Ovary (tissue), 9 donors: ENCODE results near the gene BTBD17. TPM values are rescaled to one million over a fixed set of nuclear protein-coding genes. Genes with fewer than 3 reads are reported as not detected.
A peak's percentile ranks its signal among the peaks of the same experiment; 100 is the strongest.

ENCODE experiments used
- DNase-seq, 5 donors: peaks; one replicate each; pipeline ENCODE4 v3.0.0-alpha.2; 2019 to 2020
- H3K27ac ChIP-seq, 2 donors: fragments of 200-600 bp; one replicate each; pipeline versions ENCODE4 v1.5.1 to v1.8.0; 2019 to 2022
- H3K27me3 ChIP-seq: fragments of 200-600 bp; one replicate; pipeline ENCODE4 v1.8.0; 2022
- H3K36me3 ChIP-seq: fragments of 200-600 bp; sonication (generic); one replicate; pipeline ENCODE4 v1.5.1; 2019
- H3K4me1 ChIP-seq: one replicate; pipeline ENCODE4 v1.8.1; 2013; ENCODE audit warnings: mild to moderate bottlenecking, moderate library complexity; ENCODE audit not compliant: insufficient read depth
- H3K4me3 ChIP-seq: fragments of 200-600 bp; sonication (generic); one replicate; pipeline ENCODE4 v1.5.1; 2017
- H3K9me3 ChIP-seq, 2 donors: fragments of 200-600 bp in 1 of 2; sonication (generic) in 1 of 2; one replicate each; pipeline versions ENCODE4 v1.5.1 to v1.8.1; 2013 to 2019; ENCODE audit warnings: mild to moderate bottlenecking in 1 of 2, moderate library complexity in 1 of 2
- EP300 ChIP-seq: sonication (generic); formaldehyde crosslinking; IDR thresholded peaks from one replicate; pipeline ENCODE4 v1.6.1; 2017; ENCODE audit warnings: antibody characterized with exemption
- POLR2A ChIP-seq: fragments of 450-650 bp; IDR thresholded peaks from one replicate; pipeline ENCODE4 v1.6.1; 2017; ENCODE audit warnings: antibody characterized with exemption, mild to moderate bottlenecking, moderate library complexity
- WGBS, 3 donors: extraction: QIAGEN DNeasy Blood & Tissue Kit in 1 of 3; methylation state at CpG; one replicate each; pipeline versions ENCODE4 v1.1.5 to v1.1.7; 2013 to 2017; 5-methylcytosine and 5-hydroxymethylcytosine counted together
- intact Hi-C, 4 donors: fragments of 100-400 bp; cut with DNase I; formaldehyde crosslinking; loops; one replicate each; pipeline versions ENCODE4 v1.11.0 to v1.15.1; 2022 to 2023
- polyA plus RNA-seq, 2 donors: library from polyadenylated mRNA; stranded (reverse); fragments of 200-250 nt in 1 of 2; fragments of 350-450 nt in 1 of 2; fragmentation: Illumina TruSeq in 1 of 2; extraction: RNeasy Lipid Tissue Mini Kit (QIAGEN cat#74804) in 1 of 2; gene quantifications; one replicate each; pipeline ENCODE4 v1.2.3, GENCODE V29; 2013 to 2014
- total RNA-seq, 7 donors: library from RNA; depleted of rRNA in 2 of 7; stranded (reverse); fragments of >200 nt in 2 of 7; fragmentation: NEBNext Ultra II Directional in 3 of 7; extraction: Animal tissue kit (Norgen Biotek cat#: 25700) in 3 of 7; gene quantifications; one replicate each; pipeline versions ENCODE4 v1.1.0 to v1.2.4, GENCODE V29; 2016 to 2023
- TF ChIP-seq, protein P1 (sequence below), 3 donors: fragments of 450-650 bp in 2 of 3; fragments of 200-600 bp in 1 of 3; IDR thresholded peaks; one replicate each; pipeline versions ENCODE4 v1.5.1 to v1.8.0; 2016 to 2022; ENCODE audit warnings: antibody characterized with exemption in 3 of 3, mild to moderate bottlenecking in 1 of 3
- donor health status: DM: no; HTN: no; CAD: no; lungs with moderate emphysema.
- donor health status: DM: no; HTN: no; CAD: no.
- donor health status: Bipolar disorder and iron deficiency.
- donor health status: DM: yes; HTN: yes; CAD: no.
- donor health status: DM: no; HTN: no; CAD: no.
- donor health status: DM: yes; HTN: yes; CAD: no.

The BTBD17 gene
- total and polyA plus RNA-seq, 9 donors, result not detected

GRCh38 chr17:74385201-74385600, 23.5 kb upstream of the BTBD17 start:
- intact Hi-C loops, result no loop called here
- no peaks in the 10 kb centered on the region for H3K4me1 ChIP-seq
- no peaks in the 10 kb centered on the region for H3K9me3 ChIP-seq
- no peaks in the 10 kb centered on the region for H3K27me3 ChIP-seq
- DNase-seq, result no peak
- H3K36me3 ChIP-seq, result no peaks in the 10 kb centered on the region
- no peak for TF ChIP-seq EP300
- TF ChIP-seq, protein P1, sequence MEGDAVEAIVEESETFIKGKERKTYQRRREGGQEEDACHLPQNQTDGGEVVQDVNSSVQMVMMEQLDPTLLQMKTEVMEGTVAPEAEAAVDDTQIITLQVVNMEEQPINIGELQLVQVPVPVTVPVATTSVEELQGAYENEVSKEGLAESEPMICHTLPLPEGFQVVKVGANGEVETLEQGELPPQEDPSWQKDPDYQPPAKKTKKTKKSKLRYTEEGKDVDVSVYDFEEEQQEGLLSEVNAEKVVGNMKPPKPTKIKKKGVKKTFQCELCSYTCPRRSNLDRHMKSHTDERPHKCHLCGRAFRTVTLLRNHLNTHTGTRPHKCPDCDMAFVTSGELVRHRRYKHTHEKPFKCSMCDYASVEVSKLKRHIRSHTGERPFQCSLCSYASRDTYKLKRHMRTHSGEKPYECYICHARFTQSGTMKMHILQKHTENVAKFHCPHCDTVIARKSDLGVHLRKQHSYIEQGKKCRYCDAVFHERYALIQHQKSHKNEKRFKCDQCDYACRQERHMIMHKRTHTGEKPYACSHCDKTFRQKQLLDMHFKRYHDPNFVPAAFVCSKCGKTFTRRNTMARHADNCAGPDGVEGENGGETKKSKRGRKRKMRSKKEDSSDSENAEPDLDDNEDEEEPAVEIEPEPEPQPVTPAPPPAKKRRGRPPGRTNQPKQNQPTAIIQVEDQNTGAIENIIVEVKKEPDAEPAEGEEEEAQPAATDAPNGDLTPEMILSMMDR (IDR thresholded peaks at IDR 0.05), result no peak
- no peak for TF ChIP-seq POLR2A
- no peak overlapping the region for H3K27ac ChIP-seq
- H3K4me3 ChIP-seq, result no peak overlapping the region
- WGBS, 3 donors, result 91 to 98% (median 92%) methylated on average over 3 of the region's 3 CpGs

DNA sequence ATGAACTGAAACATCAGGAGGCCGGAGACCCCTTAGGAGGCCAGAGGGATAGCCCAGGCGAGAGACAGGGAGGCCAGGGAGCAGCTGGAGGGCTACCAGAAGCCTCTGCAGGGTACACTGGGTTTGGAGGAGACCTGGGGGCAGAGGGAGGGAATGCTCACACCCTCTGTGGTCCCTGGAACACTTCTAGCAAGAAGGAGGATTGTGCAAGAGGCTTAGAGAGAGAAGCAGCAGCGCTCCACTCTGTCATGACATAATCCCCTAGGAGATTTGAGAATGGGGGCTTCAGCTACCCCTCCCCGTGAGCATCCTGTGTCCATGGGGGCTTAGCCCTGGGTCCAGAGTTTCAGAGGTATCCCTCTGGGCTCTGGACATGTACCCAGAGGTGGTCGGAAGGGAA, 21.5 kb upstream of the BTBD17 start:
- Histone ChIP-seq H3K4me1 (peaks cover 2% of the 10 kb centered on the region), H3K27ac (no peak overlapping the region), H3K27me3 (no peaks in the 10 kb centered on the region), H3K4me3 (no peak overlapping the region), H3K9me3 (no peaks in the 10 kb centered on the region), H3K36me3 (no peaks in the 10 kb centered on the region)
- 88 to 93% (median 91%) methylated on average over 5 of the region's 5 CpGs for WGBS, 3 donors
- no peak for TF ChIP-seq EP300
- TF ChIP-seq, protein P1 (IDR thresholded peaks at IDR 0.05), result no peak
- TF ChIP-seq POLR2A, result no peak
- no peak for DNase-seq
- intact Hi-C loops, result no loop called here

DNA sequence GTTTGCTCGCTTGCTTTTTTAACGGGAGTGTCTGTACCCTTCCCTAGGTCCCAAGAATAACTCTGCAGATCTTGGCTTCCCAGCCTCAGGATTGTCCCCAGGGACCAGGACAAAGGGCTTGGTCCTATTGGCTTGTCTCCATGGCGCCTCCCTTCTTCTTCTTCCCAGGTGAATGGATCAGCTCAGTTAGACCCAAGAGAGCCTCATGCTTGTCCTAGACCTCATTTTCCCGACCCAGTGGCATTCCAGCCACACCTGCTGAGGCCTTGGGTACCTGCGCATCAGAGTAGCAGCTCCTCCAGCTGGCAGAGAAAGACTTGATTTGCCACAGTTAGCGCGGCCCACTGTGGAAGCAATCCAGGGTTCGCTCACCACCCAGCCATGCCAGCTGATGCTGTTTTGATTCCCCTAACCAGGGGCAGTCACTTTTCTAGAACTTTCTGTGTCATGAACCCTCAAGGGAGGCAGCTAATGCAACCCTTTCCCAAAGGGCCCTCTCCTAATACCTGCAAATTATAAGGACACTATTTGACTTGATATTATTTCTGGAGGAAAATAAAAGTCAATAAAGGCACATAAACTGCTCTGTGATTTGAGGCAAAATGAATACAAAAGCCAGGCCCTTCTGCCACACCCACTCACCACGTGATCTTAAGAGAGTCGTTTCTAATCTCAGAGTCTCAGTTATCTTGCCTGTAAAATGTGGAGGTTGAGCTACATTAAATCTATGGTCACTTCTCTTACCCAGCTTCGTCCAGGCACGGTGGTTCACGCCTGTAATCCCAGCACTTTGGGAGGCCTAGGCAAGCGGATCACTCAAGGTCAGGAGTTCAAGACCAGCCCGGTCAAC, 19.5 kb upstream of the BTBD17 start:
- H3K27ac ChIP-seq, result peak overlapping the region in 1 of 2 donors; percentile 0
- H3K36me3 ChIP-seq, result no peaks in the 10 kb centered on the region
- peaks cover 2% of the 10 kb centered on the region for H3K4me1 ChIP-seq
- TF ChIP-seq POLR2A (no peak), EP300 (no peak)
- TF ChIP-seq, protein P1 (IDR thresholded peaks at IDR 0.05), result no peak
- no peak for DNase-seq
- no peak overlapping the region for H3K4me3 ChIP-seq
- intact Hi-C loops, result no loop called here
- H3K9me3 ChIP-seq, result no peaks in the 10 kb centered on the region
- 75 to 78% (median 75%) methylated on average over 15 of the region's 15 CpGs for WGBS, 3 donors
- no peaks in the 10 kb centered on the region for H3K27me3 ChIP-seq

DNA sequence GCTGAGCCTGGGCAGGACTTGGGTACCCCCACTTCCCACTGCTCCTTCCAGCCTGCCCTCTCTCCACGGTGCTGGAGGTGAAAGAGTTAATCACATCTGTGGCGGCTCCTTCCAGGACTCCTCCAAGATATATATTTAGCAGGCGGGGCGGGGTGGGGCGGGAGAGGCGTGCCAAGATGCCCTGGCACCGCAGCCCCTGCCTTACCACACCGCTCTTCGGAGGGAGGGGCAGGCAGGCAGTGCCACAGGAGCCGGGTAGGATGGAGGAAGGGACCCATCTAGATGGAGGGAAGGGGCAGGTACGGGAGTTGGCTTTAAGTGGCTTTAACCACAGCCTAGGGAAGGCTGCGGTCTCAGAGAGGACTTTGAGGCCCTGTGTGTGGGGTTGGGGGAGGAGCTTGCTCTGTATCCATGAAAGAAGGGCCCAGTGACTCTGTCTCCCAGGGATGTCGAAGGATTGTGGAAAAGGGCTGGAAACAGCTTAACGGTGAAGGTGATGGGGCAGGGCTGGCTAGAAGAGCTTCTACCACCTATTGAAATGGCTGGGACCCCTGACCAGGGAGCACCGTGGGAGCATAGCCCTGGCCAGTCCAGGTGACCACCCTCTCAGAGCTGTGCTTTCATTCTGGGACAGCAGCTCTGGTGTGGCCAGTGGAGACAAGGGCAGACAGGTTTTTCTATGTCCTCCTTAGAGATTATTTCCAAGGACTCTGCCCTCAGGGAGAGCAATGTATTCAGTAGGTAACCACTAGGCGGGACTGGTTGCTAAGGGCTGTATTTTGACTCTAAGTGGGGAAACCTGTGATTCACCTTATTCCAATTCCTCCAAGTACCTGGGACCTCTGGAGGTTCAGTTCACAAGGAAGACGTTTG, 18.7 kb upstream of the BTBD17 start:
- no peak for DNase-seq
- no peak overlapping the region for H3K4me3 ChIP-seq
- H3K27me3 ChIP-seq, result no peaks in the 10 kb centered on the region
- intact Hi-C loops, result no loop called here
- no peaks in the 10 kb centered on the region for H3K9me3 ChIP-seq
- no peaks in the 10 kb centered on the region for H3K36me3 ChIP-seq
- TF ChIP-seq EP300, result no peak
- TF ChIP-seq, protein P1 (IDR thresholded peaks at IDR 0.05), result no peak
- no peak for TF ChIP-seq POLR2A
- WGBS, 3 donors, result 30 to 45% (median 38%) methylated on average over 17 of the region's 17 CpGs
- peak overlapping the region; percentile 0 to 61 for H3K27ac ChIP-seq
- H3K4me1 ChIP-seq, result peaks cover 2% of the 10 kb centered on the region
